GM23338 (cell line): Measurements from ENCODE around the gene NUDT12. TPM values are rescaled to one million over a fixed set of nuclear protein-coding genes. Genes with fewer than 3 reads are reported as not detected.

Source experiments
- ATAC-seq: fragments of 200-7000 bp; cut with Tn5 transposase; 3 replicates; pipeline ENCODE4 v1.9.1; 2020
- DNase-seq: peaks from one replicate; pipeline ENCODE4 v3.0.0-alpha.2; 2015; ENCODE audit warnings: low spot score
- H2AFZ ChIP-seq: fragments of 200-600 bp; sonication (generic); 2 replicates; pipeline ENCODE4 v1.8.0; 2016; ENCODE audit warnings: antibody characterized with exemption, mild to moderate bottlenecking, moderate library complexity
- H3F3A ChIP-seq: fragments of 200-600 bp; sonication (generic); replicated peaks from 2 replicates; pipeline ENCODE4 v1.8.0; 2017; ENCODE audit warnings: antibody characterized with exemption, mixed run types, low read depth
- H3K27ac ChIP-seq: fragments of 200-600 bp; sonication (generic); 2 replicates; pipeline ENCODE4 v1.6.1; 2016; ENCODE audit warnings: low read depth
- H3K27me3 ChIP-seq: fragments of 200-600 bp; sonication (generic); 2 replicates; pipeline ENCODE4 v1.8.0; 2016; ENCODE audit warnings: mild to moderate bottlenecking, mixed run types, moderate library complexity; ENCODE audit not compliant: insufficient read depth
- H3K36me3 ChIP-seq: fragments of 200-600 bp; sonication (generic); 2 replicates; pipeline ENCODE4 v1.8.0; 2016; ENCODE audit warnings: mild to moderate bottlenecking; ENCODE audit not compliant: insufficient read depth
- H3K4me1 ChIP-seq: fragments of 200-600 bp; sonication (generic); 2 replicates; pipeline ENCODE4 v1.8.0; 2016; ENCODE audit warnings: mild to moderate bottlenecking, moderate library complexity; ENCODE audit not compliant: insufficient read depth
- H3K4me2 ChIP-seq: fragments of 200-600 bp; sonication (generic); 2 replicates; pipeline ENCODE4 v1.7.1; 2017; ENCODE audit warnings: mixed run types
- H3K4me3 ChIP-seq: fragments of 200-600 bp; sonication (generic); 2 replicates; pipeline ENCODE4 v1.6.1; 2016; ENCODE audit warnings: mixed run types
- H3K79me2 ChIP-seq: fragments of 200-600 bp; sonication (generic); replicated peaks from 2 replicates; pipeline ENCODE4 v1.8.0; 2017; ENCODE audit warnings: mild to moderate bottlenecking; ENCODE audit not compliant: insufficient read depth
- H3K9me2 ChIP-seq: fragments of 200-600 bp; sonication (generic); 2 replicates; pipeline ENCODE4 v1.8.0; 2017; ENCODE audit not compliant: insufficient read depth
- H4K20me1 ChIP-seq: fragments of 200-600 bp; sonication (generic); replicated peaks from 2 replicates; pipeline ENCODE4 v1.8.0; 2017; ENCODE audit warnings: mild to moderate bottlenecking; ENCODE audit not compliant: insufficient read depth
- H3K27ac Mint-ChIP-seq: 2 replicates; pipeline ENCODE4 v1.8.0; 2020; ENCODE audit warnings: inconsistent platforms, mild to moderate bottlenecking, moderate library complexity, mixed read lengths
- H3K27me3 Mint-ChIP-seq: 3 replicates; pipeline ENCODE4 v1.8.0; 2022; ENCODE audit warnings: low read depth, mild to moderate bottlenecking, moderate library complexity, mixed read lengths, inconsistent platforms; ENCODE audit not compliant: insufficient read depth, poor library complexity
- H3K36me3 Mint-ChIP-seq: 3 replicates; pipeline ENCODE4 v1.8.0; 2021; ENCODE audit warnings: low read depth, mild to moderate bottlenecking, inconsistent platforms, moderate library complexity, mixed read lengths
- H3K4me1 Mint-ChIP-seq: 3 replicates; pipeline ENCODE4 v1.8.0; 2020; ENCODE audit warnings: mild to moderate bottlenecking, inconsistent platforms, mixed read lengths
- H3K4me3 Mint-ChIP-seq: 3 replicates; pipeline ENCODE4 v1.8.0; 2021; ENCODE audit warnings: moderate library complexity, mild to moderate bottlenecking, inconsistent platforms, mixed read lengths
- H3K9me3 Mint-ChIP-seq: 3 replicates; pipeline ENCODE4 v1.8.0; 2020; ENCODE audit warnings: moderate library complexity, mild to moderate bottlenecking, inconsistent platforms, mixed read lengths
- CREB1 ChIP-seq: fragments of 250-450 bp; sonication (Bioruptor Pico); IDR thresholded peaks from 2 replicates; pipeline ENCODE4 v1.5.0; 2020; ENCODE audit warnings: low read depth, mild to moderate bottlenecking, moderate library complexity
- CTCF ChIP-seq, 2 experiments: fragments of 200-600 bp in 1 of 2; sonication (generic) in 1 of 2; conservative IDR thresholded peaks; 2 replicates each; pipeline versions ENCODE4 v1.5.1 to v1.6.1; 2016 to 2017; ENCODE audit warnings: antibody characterized with exemption in 2 of 2, low read depth in 2 of 2, mild to moderate bottlenecking in 2 of 2, moderate library complexity in 1 of 2
- ETS1 ChIP-seq: IDR thresholded peaks from 2 replicates; pipeline ENCODE4 v1.6.1; 2016; ENCODE audit warnings: antibody characterized with exemption
- EZH2 ChIP-seq: fragments of 200-600 bp; sonication (generic); IDR thresholded peaks from one replicate; pipeline ENCODE4 v1.8.0; 2017; ENCODE audit warnings: antibody characterized with exemption, mild to moderate bottlenecking, low read depth; ENCODE audit not compliant: unreplicated experiment
- EZH2phosphoT487 ChIP-seq: fragments of 200-600 bp; sonication (generic); IDR thresholded peaks from one replicate; pipeline ENCODE4 v1.8.1; 2018; ENCODE audit warnings: antibody characterized with exemption; ENCODE audit not compliant: unreplicated experiment
- JUNB ChIP-seq: IDR thresholded peaks from one replicate; pipeline ENCODE4 v1.6.1; 2016; ENCODE audit warnings: antibody characterized with exemption; ENCODE audit not compliant: unreplicated experiment
- NANOG ChIP-seq: IDR thresholded peaks from 2 replicates; pipeline ENCODE4 v1.6.1; 2016; ENCODE audit warnings: antibody characterized with exemption, borderline replicate concordance
- POLR2AphosphoS5 ChIP-seq: IDR thresholded peaks from 2 replicates; pipeline ENCODE4 v1.6.1; 2016; ENCODE audit warnings: antibody characterized with exemption, low read depth
- REST ChIP-seq: IDR thresholded peaks from one replicate; pipeline ENCODE4 v1.6.1; 2018; ENCODE audit warnings: antibody characterized with exemption; ENCODE audit not compliant: unreplicated experiment
- STAT1 ChIP-seq: IDR thresholded peaks from one replicate; pipeline ENCODE4 v1.6.1; 2016; ENCODE audit warnings: antibody characterized with exemption; ENCODE audit not compliant: unreplicated experiment
- ZNF114 ChIP-seq: fragments of 250-450 bp; sonication (Bioruptor Pico); IDR thresholded peaks from 2 replicates; pipeline ENCODE4 v1.5.0; 2020; ENCODE audit warnings: mild to moderate bottlenecking, moderate library complexity
- ZNF331 ChIP-seq: fragments of 250-450 bp; sonication (Bioruptor Pico); IDR thresholded peaks from 2 replicates; pipeline ENCODE4 v1.5.0; 2020; ENCODE audit warnings: low read depth, mild to moderate bottlenecking, moderate library complexity
- polyA plus RNA-seq: library from polyadenylated mRNA; unstranded; fragments of >200 nt; fragmentation: Nextera tagmentation; extraction: Ambion mirVana; gene quantifications from 2 replicates; pipeline ENCODE4 v1.2.1, GENCODE V29; 2016
- total RNA-seq: library from RNA; depleted of rRNA; stranded (reverse); fragments of >200 nt; shearing (Covaris generic); gene quantifications from 2 replicates; pipeline ENCODE4 v1.2.3, GENCODE V29; 2014

The NUDT12 gene
- total and polyA plus RNA-seq, 2 experiments from 2014 or later = 11.5 to 12.8 TPM

- TF ChIP-seq REST = no peak
- no peak for TF ChIP-seq STAT1
- no peak for TF ChIP-seq CTCF (conservative IDR thresholded peaks at IDR 0.05; ENCODE audit: low read depth in 2 of 2)
- TF ChIP-seq POLR2AphosphoS5 = no peak
- TF ChIP-seq ZNF331 = no peak
- TF ChIP-seq EZH2phosphoT487 = no peak
- TF ChIP-seq NANOG = no peak
- no peak for TF ChIP-seq ETS1
Observed at GRCh38 chr5:103560826-103561225, 1.8 kb downstream of the NUDT12 start (continued).

- no peaks in the 10 kb centered on the region for H3K27me3 ChIP-seq
- H3K79me2 ChIP-seq = no peaks in the 10 kb centered on the region
- H3K27ac Mint-ChIP-seq = no peak overlapping the region
- H3K27me3 Mint-ChIP-seq = no peaks in the 10 kb centered on the region
- peaks cover 4% of the 10 kb centered on the region; the same call in 2 of the 3 replicates for H3K36me3 Mint-ChIP-seq
- no peak overlapping the region for H3K4me3 ChIP-seq
- no peaks in the 10 kb centered on the region for H3K9me3 Mint-ChIP-seq
- no peak overlapping the region for H3K27ac ChIP-seq
- H3K36me3 ChIP-seq = no peaks in the 10 kb centered on the region
- H2AFZ ChIP-seq = no peak overlapping the region
- no peak overlapping the region for H3K4me2 ChIP-seq
- no peaks in the 10 kb centered on the region for H3F3A ChIP-seq
- no peaks in the 10 kb centered on the region for H4K20me1 ChIP-seq
- DNase-seq (no peak), ATAC-seq (no peak)
- no peak overlapping the region for H3K4me3 Mint-ChIP-seq
- no peaks in the 10 kb centered on the region for H3K4me1 ChIP-seq
- no peaks in the 10 kb centered on the region for H3K9me2 ChIP-seq
- no peaks in the 10 kb centered on the region for H3K4me1 Mint-ChIP-seq
- no peak for TF ChIP-seq POLR2AphosphoS5
- no peak for TF ChIP-seq ZNF331
- TF ChIP-seq EZH2 = no peak
- TF ChIP-seq REST = no peak
- no peak for TF ChIP-seq NANOG
- TF ChIP-seq CREB1 (CRISPR knock-in tag) = no peak
- no peak for TF ChIP-seq CTCF (conservative IDR thresholded peaks at IDR 0.05; ENCODE audit: low read depth in 2 of 2)
- no peak for TF ChIP-seq ZNF114 (CRISPR knock-in tag)
- TF ChIP-seq EZH2phosphoT487 = no peak
- TF ChIP-seq STAT1 = no peak
- no peak for TF ChIP-seq JUNB
Observed at GRCh38 chr5:103546858-103547257, 15.7 kb downstream of the NUDT12 start.
